DOHH2 (cell line): Measurements from ENCODE around the gene HIC2.
"Not testable (repeated sequence)": the region's sequence is repeated elsewhere in the genome, so short reads cannot be mapped to it uniquely, and the experiment has no call there.

Experiments used
- EZH2phosphoT487 ChIP-seq: fragments of 200-600 bp; sonication (generic); IDR thresholded peaks from 2 replicates; pipeline ENCODE4 v1.6.1; 2017; ENCODE audit warnings: borderline replicate concordance, mild to moderate bottlenecking, antibody characterized with exemption, low read length, moderate library complexity, mixed read lengths
- TF ChIP-seq, protein P1 (sequence below): fragments of 200-600 bp; sonication (generic); IDR thresholded peaks from one replicate; pipeline ENCODE4 v1.5.1; 2014; ENCODE audit warnings: antibody characterized with exemption, mild to moderate bottlenecking, low read depth, low read length; ENCODE audit not compliant: poor library complexity, severe bottlenecking

DNA sequence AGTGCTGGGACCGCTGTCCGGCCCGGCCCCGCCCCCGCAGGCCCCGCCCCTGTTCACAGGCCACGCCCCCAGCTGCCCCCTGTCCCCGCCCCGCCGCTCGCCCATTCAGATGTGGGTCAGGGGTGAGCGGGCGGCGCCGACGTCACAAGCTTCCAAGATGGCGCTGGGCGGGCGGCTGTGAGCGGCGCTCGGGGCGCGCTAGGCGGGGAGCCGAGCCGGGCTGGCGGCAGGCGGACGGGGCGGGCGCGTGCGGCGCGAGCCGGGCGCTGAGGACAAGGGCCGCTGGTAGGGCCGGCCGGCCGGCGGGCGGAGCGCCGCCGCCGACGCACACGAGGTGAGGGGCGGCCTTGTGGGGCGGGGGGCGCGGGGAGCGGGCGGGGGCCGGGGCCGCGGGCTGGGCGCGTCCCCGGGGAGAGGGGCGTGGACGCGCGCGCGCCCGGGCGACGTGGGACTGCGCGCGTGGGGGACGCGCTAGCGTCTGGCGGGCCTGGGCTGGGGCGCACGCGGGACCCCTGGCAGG, at the start of gene HIC2:
- TF ChIP-seq, protein P1, sequence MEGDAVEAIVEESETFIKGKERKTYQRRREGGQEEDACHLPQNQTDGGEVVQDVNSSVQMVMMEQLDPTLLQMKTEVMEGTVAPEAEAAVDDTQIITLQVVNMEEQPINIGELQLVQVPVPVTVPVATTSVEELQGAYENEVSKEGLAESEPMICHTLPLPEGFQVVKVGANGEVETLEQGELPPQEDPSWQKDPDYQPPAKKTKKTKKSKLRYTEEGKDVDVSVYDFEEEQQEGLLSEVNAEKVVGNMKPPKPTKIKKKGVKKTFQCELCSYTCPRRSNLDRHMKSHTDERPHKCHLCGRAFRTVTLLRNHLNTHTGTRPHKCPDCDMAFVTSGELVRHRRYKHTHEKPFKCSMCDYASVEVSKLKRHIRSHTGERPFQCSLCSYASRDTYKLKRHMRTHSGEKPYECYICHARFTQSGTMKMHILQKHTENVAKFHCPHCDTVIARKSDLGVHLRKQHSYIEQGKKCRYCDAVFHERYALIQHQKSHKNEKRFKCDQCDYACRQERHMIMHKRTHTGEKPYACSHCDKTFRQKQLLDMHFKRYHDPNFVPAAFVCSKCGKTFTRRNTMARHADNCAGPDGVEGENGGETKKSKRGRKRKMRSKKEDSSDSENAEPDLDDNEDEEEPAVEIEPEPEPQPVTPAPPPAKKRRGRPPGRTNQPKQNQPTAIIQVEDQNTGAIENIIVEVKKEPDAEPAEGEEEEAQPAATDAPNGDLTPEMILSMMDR = not testable (repeated sequence)
- TF ChIP-seq EZH2phosphoT487 = not testable (repeated sequence)
